ENCODE measurements around the gene TMEM132E. TPM values are rescaled to one million over a fixed set of nuclear protein-coding genes. Genes with fewer than 3 reads are reported as not detected.

The TMEM132E gene
- total and polyA plus RNA-seq, 10 donors, result 0.09 to 0.79 (median 0.27) TPM

DNA sequence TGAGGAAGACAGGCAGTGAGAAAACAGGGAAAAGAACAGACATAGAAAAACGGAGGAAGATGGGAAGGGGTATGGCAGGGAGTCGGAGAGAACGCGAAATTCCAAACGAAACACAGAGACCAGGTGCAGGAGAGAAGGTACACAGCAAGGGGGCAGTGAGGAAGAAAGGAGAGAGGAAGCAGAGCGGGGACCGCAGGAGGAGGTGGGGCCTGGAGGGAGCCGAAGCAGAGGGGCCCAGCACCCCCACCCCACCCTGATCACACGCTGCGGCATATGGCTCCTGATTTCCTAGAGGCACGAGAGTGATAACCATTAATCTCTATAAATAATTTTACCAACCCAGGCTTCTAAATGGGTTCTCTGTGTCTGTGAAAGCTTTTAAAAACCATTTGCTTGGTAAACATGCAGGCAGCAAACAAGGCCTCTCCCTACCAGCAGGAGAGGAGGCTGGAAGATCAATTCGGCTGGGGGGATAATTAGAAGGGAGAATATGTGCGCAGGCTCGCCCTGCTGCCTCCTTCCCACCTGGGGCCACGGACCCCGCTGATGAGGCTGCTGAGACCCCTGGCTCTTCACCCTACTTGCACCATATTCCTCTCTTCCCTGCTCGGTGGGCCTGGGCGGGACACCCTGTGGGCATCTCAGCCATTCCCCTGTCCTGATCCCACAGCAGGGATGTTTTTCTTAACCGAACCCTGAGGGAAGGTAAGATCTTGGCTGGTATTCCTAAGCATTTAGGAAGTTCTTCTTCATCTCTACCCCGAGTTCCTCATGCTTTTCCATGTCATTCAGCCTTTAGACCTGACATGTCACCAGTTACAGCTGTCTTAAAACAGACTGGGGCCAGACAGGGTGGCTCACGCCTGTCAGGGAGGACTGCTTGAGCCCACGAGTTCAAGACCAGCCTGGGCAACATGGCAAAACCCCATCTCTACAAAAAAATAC lies 86.7 kb downstream of the TMEM132E start:
- Histone ChIP-seq H3K9me3 (no peaks in the 10 kb centered on the region), H3K36me3 (no peaks in the 10 kb centered on the region), H3K4me3 (no peak overlapping the region), H3K27ac (no peak overlapping the region), H3K27me3 (replicated peaks in 1 of 7) (peaks cover 0 to 55% (median 6%) of the 10 kb centered on the region in 7 donors), H3K4me1 (peaks cover 0 to 9% (median 0%) of the 10 kb centered on the region in 6 donors)
- WGBS, 5 donors, result 36 to 44% (median 37%) methylated on average over 22 of the region's 22 CpGs
- intact Hi-C loops (cut with DNase I; ENCODE audit: low total_unique reads), result no loop called here
- DNase-seq, result no peak
- no peak for TF ChIP-seq POLR2A (IDR thresholded peaks at IDR 0.05)
- TF ChIP-seq POLR2AphosphoS5 (IDR thresholded peaks at IDR 0.05), result no peak
- TF ChIP-seq CTCF (IDR thresholded peaks at IDR 0.05 in 8 of 11, conservative IDR thresholded peaks at IDR 0.05 in 3 of 11), result no peak

- WGBS, 5 donors, result 71 to 92% (median 75%) methylated on average over 2 of the region's 2 CpGs
- TF ChIP-seq CTCF (IDR thresholded peaks at IDR 0.05 in 8 of 11, conservative IDR thresholded peaks at IDR 0.05 in 3 of 11), result no peak
- no peak for TF ChIP-seq POLR2A (IDR thresholded peaks at IDR 0.05)
- no peak for TF ChIP-seq POLR2AphosphoS5 (IDR thresholded peaks at IDR 0.05)
- Histone ChIP-seq H3K36me3 (no peaks in the 10 kb centered on the region), H3K4me1 (peaks cover 0 to 9% (median 0%) of the 10 kb centered on the region in 6 donors), H3K27ac (no peak overlapping the region), H3K9me3 (no peaks in the 10 kb centered on the region), H3K27me3 (replicated peaks in 1 of 7) (peaks cover 0 to 48% (median 6%) of the 10 kb centered on the region in 7 donors), H3K4me3 (no peak overlapping the region)
- intact Hi-C loops (cut with DNase I; ENCODE audit: low total_unique reads), result no loop called here
- no peak for DNase-seq
Observed at GRCh38 chr17:34667656-34668055, 88.3 kb downstream of the TMEM132E start.

GRCh38 chr17:34668206-34668605 lies 88.8 kb downstream of the TMEM132E start:
- TF ChIP-seq POLR2A (IDR thresholded peaks at IDR 0.05) (no peak), POLR2AphosphoS5 (IDR thresholded peaks at IDR 0.05) (no peak), CTCF (IDR thresholded peaks at IDR 0.05 in 8 of 11, conservative IDR thresholded peaks at IDR 0.05 in 3 of 11) (no peak)
- intact Hi-C loops (cut with DNase I; ENCODE audit: low total_unique reads), result no loop called here
- Histone ChIP-seq H3K27ac (no peak overlapping the region), H3K4me1 (peaks cover 0 to 9% (median 0%) of the 10 kb centered on the region in 6 donors), H3K36me3 (no peaks in the 10 kb centered on the region), H3K27me3 (replicated peaks in 1 of 7) (peaks cover 0 to 46% (median 6%) of the 10 kb centered on the region in 7 donors), H3K4me3 (no peak overlapping the region), H3K9me3 (no peaks in the 10 kb centered on the region)
- 51 to 72% (median 67%) methylated on average over 3 of the region's 3 CpGs for WGBS, 5 donors
- no peak for DNase-seq

DNA sequence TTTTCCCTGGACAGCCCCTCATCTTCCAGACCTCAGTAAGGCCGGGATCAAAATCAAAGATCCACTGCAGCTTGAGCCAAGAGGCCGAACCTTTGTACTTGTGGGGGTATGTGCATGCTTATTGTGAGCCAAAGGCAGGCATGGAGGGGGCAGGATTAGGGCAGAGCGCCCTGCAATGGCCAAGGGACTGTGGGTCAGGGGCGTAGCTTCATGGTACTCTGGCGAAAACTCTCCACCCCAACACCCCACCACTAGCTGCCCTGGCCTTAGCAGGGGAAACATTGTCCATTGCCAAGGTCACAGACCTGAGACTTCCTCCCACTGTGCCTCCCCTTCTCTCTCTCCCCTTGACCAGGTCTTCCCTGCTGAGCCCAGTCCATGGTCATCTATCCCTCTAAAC lies 90.1 kb downstream of the TMEM132E start:
- Histone ChIP-seq H3K4me1 (peaks cover 0 to 9% (median 0%) of the 10 kb centered on the region in 6 donors), H3K27ac (no peak overlapping the region), H3K36me3 (no peaks in the 10 kb centered on the region), H3K4me3 (no peak overlapping the region), H3K9me3 (no peaks in the 10 kb centered on the region), H3K27me3 (replicated peaks in 1 of 7) (peaks cover 0 to 51% (median 6%) of the 10 kb centered on the region in 7 donors)
- WGBS, 5 donors, result 47 to 85% (median 76%) methylated on average over 5 of the region's 5 CpGs
- DNase-seq, result no peak
- TF ChIP-seq CTCF (IDR thresholded peaks at IDR 0.05 in 8 of 11, conservative IDR thresholded peaks at IDR 0.05 in 3 of 11), result no peak
- TF ChIP-seq POLR2AphosphoS5 (IDR thresholded peaks at IDR 0.05), result no peak
- TF ChIP-seq POLR2A (IDR thresholded peaks at IDR 0.05), result no peak
- intact Hi-C loops (cut with DNase I; ENCODE audit: low total_unique reads), result no loop called here
